Keratinocyte (primary cell): ENCODE measurements around the gene LHX2.

ENCODE experiments used
- EZH2 ChIP-seq: IDR thresholded peaks from one replicate; pipeline ENCODE4 v1.6.1; 2012; ENCODE audit warnings: inconsistent platforms, mild to moderate bottlenecking, low read length, moderate library complexity
- TF ChIP-seq, protein P1 (sequence below), 3 experiments: IDR thresholded peaks in 1 of 3; conservative IDR thresholded peaks in 1 of 3; optimal IDR thresholded peaks in 1 of 3; 2 replicates in 2 of 3; 3 replicates in 1 of 3; pipeline versions ENCODE3 to v1.5.1; 2011; ENCODE audit warnings: low read length in 3 of 3, mild to moderate bottlenecking in 3 of 3, moderate library complexity in 2 of 3, control low read depth in 1 of 3, inconsistent platforms in 1 of 3; ENCODE audit not compliant: insufficient read depth in 2 of 3; ENCODE audit errors: extremely low read depth in 1 of 3

DNA sequence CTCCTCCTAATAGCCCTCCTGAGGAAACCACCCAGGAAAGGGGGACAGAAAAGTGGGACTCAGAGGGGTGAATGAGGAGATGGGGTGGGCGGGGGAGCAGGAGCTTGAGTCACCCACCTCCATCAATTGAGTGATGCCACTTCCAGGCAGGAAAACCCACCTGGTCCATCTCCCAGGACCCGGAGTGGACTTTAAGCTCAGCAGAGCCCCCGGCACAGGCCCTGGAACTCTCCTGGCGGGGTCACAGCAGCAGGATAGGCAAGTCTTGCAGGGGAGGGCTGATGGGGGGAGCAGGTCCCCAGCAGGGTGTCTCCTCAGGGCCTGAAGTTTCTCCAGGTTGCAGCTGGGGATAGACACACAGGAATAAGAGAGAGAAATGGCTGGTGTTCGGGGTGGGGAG, 40.8 kb downstream of the LHX2 start:
- TF ChIP-seq, protein P1, sequence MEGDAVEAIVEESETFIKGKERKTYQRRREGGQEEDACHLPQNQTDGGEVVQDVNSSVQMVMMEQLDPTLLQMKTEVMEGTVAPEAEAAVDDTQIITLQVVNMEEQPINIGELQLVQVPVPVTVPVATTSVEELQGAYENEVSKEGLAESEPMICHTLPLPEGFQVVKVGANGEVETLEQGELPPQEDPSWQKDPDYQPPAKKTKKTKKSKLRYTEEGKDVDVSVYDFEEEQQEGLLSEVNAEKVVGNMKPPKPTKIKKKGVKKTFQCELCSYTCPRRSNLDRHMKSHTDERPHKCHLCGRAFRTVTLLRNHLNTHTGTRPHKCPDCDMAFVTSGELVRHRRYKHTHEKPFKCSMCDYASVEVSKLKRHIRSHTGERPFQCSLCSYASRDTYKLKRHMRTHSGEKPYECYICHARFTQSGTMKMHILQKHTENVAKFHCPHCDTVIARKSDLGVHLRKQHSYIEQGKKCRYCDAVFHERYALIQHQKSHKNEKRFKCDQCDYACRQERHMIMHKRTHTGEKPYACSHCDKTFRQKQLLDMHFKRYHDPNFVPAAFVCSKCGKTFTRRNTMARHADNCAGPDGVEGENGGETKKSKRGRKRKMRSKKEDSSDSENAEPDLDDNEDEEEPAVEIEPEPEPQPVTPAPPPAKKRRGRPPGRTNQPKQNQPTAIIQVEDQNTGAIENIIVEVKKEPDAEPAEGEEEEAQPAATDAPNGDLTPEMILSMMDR (optimal IDR thresholded peaks at IDR 0.05 in 1 of 3, IDR thresholded peaks at IDR 0.05 in 1 of 3, conservative IDR thresholded peaks at IDR 0.05 in 1 of 3; ENCODE audit: extremely low read depth in 1 of 3, insufficient read depth in 2 of 3, low read length in 3 of 3): no peak
- no peak for TF ChIP-seq EZH2
